ENCODE results near the gene FAM32A.

DNA sequence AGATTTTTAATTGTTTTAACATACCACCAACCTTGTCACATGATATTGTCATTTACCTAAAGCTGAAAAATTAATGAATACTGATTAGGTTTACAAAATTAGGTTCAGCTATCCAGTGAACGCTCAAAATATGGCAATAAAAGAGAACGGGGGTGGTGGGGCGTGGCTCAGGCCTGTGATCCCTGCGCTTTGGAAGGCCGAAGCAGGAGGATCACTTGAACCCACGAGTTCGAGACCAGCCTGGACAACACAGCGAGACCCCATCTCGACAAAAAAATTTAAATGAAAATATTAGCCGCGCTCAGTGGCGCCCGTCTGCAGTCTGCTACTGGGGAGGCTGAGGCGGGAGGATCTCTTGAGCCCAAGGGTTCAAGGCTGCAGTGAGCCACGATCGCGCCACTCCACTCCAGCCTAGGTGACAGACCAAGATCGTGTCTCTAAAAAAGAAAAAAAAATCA lies 516 bp upstream of the FAM32A start:
- TF ChIP-seq PAX5 (IDR thresholded peaks at IDR 0.05; ENCODE audit: borderline replicate concordance, low read depth, low read length) (no peak), YY1 (IDR thresholded peaks at IDR 0.05; ENCODE audit: low read depth, low read length) (no peak), CBFB (IDR thresholded peaks at IDR 0.05; ENCODE audit: low read depth) (no peak), SRF (IDR thresholded peaks at IDR 0.05; ENCODE audit: low read depth in 2 of 2, low read length in 2 of 2) (no peak)
